HepG2 (cell line): Measurements from ENCODE around the gene TFCP2L1.

Experiments
- ESRRA ChIP-seq: sonication (generic); formaldehyde crosslinking; IDR thresholded peaks from 2 replicates; pipeline ENCODE4 v1.5.1; 2020; ENCODE audit warnings: mild to moderate bottlenecking, low read depth, missing genetic modification reagents
- EZH2 ChIP-seq: conservative IDR thresholded peaks from 2 replicates; pipeline ENCODE4 v1.6.1; 2012; ENCODE audit warnings: mild to moderate bottlenecking, low read depth, low read length, moderate library complexity
- HHEX ChIP-seq: IDR thresholded peaks from 2 replicates; pipeline ENCODE4 v1.6.1; 2016; ENCODE audit warnings: control low read depth
- ZNF850 ChIP-seq: sonication (generic); formaldehyde crosslinking; conservative IDR thresholded peaks from 2 replicates; pipeline ENCODE4 v1.9.0; 2021; ENCODE audit warnings: mild to moderate bottlenecking, missing genetic modification reagents

DNA sequence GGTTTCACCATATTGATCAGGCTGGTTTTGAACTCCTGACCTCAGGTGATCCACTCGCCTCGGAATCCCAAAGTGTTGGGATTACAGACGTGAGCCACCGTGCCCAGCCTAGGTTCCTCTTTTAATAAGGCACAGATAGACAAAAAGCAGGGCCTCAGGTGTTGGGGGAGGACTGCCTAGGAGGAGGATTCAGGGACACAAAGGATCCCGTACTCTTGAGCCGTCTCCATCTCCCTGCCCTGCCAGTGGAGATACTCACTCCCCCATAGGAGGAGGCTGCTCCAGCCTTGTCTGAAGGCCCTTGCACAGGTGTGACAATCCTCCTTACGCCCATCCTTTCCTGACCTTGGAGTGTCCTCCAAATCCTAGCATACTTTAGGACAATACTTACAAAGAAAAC is 32.0 kb upstream of the TFCP2L1 start:
- TF ChIP-seq EZH2, result no peak
- TF ChIP-seq ZNF850 (CRISPR knock-in tag), result no peak
- TF ChIP-seq HHEX (CRISPR knock-in tag), result no peak
- TF ChIP-seq ESRRA (CRISPR knock-in tag), result no peak
